Head of caudate nucleus (tissue), 42 donors: ENCODE results near the gene ATAD3B.
"Not testable (repeated sequence)": the region's sequence is repeated elsewhere in the genome, so short reads cannot be mapped to it uniquely, and the experiment has no call there.

Experiments used
- DNase-seq, 42 donors: peaks; one replicate each; pipeline versions ENCODE4 v3.0.0 to v3.0.0-alpha.2; 2020 to 2021; ENCODE audit warnings: mixed read lengths in 7 of 42
- intact Hi-C: fragments of 100-400 bp; cut with DNase I; formaldehyde crosslinking; loops from one replicate; pipeline ENCODE4 v1.15.0; 2022

The ATAD3B gene

GRCh38 chr1:1468196-1468985, 3.2 kb upstream of the ATAD3B start:
- DNase-seq, intact Hi-C loops: not testable (repeated sequence)

- intact Hi-C loops = no loop called here
- DNase-seq = peak in 13 of 42 donors; percentile 3 to 44 (median 15)
Measured at GRCh38 chr1:1470626-1471388, 758 bp upstream of the ATAD3B start.

DNA sequence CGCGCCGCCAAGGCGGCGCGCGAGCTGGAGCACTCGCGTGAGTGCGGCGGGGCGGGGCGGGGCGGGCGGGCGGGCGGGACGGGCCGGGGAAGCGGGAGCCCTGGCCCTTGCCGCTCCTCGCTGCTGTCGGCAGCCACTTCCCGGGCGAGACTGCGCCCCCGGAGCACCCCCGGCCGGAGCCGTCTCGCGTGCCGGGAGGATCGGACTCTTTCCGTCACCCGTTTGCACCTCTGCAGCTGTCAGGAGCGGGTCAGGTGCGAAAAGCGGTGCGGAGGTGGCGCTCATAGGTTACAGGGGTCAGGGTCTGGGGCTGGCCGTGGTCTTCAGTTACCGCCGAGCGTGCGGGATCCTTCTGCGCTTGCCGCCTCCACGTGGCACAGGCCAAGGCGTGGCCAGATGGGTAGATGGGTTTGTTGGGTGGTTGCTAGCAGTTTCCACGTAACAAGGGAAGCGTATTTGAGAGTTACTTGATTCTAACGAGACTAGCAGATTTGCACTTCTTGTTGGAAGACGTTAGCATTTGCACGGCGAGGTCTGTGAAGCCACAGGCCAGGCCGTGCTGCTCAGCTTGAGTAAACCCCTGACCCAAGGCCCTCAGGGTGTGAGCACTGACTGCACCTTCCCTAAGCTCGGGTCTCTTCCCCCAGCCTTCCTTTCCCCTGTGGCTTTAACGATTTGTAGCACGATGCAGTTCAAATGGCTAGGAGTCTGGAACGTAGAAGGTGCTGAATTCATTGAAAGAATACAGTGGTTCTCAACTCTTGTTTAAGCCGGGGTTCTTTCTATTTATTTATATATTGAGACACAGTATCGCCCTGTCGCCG, 700 bp downstream of the ATAD3B start:
- DNase-seq, intact Hi-C loops: not testable (repeated sequence)

GRCh38 chr1:1476011-1476410, 4.4 kb downstream of the ATAD3B start:
- intact Hi-C loops, DNase-seq: not testable (repeated sequence)

GRCh38 chr1:1477206-1477605, 5.6 kb downstream of the ATAD3B start:
- intact Hi-C loops = no loop called here
- DNase-seq = no peak

GRCh38 chr1:1479547-1480487, 8.3 kb downstream of the ATAD3B start:
- DNase-seq = no peak
- intact Hi-C loops = no loop called here

DNA sequence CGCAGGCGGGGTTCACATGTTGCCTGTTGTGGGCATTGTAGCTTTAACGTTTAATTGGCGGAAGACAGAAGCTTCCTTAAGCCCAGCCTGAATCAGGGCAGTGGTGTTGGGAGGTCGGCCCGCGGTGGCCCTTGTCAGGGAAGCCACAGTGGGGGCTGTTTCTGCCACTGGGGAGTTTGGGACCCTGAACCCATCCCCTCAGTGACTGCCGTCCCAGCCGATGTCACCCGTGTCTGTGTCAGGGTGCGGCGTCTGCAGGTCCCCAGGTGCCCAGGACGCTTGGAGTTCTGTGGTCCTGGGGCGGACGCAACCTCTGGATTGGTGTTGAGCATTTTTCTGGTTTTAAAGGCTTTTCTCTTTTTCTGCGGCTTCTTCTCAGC, 8.9 kb downstream of the ATAD3B start:
- intact Hi-C loops, DNase-seq: not testable (repeated sequence)

DNA sequence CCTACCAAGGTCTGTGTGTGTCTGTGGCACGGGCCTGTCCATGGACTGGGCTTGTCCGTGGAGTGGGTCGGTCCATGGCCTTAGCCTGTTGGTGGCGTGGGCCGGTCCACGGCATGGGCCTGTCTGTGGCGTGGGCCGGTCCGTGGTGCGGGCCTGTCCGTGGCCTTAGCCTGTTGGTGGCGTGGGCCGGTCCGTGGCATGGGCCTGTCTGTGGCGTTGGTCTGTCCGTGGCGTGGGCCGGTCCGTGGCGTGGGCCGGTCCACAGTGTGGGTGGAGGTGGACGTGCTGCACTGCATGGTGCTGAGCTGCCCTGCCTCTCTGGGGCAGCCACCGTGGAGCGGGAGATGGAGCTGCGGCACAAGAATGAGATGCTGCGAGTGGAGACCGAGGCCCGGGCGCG, 10.2 kb downstream of the ATAD3B start:
- intact Hi-C loops = not testable (repeated sequence)

GRCh38 chr1:1482856-1483255, 11.3 kb downstream of the ATAD3B start:
- intact Hi-C loops = no loop called here

More for the DNA sequence above, 10.2 kb downstream of the ATAD3B start:
- DNase-seq = not testable (repeated sequence)

GRCh38 chr1:1483714-1484113, 12.1 kb downstream of the ATAD3B start:
- DNase-seq = no peak
- intact Hi-C loops = no loop called here

More at GRCh38 chr1:1482856-1483255, 11.3 kb downstream of the ATAD3B start:
- DNase-seq = no peak

DNA sequence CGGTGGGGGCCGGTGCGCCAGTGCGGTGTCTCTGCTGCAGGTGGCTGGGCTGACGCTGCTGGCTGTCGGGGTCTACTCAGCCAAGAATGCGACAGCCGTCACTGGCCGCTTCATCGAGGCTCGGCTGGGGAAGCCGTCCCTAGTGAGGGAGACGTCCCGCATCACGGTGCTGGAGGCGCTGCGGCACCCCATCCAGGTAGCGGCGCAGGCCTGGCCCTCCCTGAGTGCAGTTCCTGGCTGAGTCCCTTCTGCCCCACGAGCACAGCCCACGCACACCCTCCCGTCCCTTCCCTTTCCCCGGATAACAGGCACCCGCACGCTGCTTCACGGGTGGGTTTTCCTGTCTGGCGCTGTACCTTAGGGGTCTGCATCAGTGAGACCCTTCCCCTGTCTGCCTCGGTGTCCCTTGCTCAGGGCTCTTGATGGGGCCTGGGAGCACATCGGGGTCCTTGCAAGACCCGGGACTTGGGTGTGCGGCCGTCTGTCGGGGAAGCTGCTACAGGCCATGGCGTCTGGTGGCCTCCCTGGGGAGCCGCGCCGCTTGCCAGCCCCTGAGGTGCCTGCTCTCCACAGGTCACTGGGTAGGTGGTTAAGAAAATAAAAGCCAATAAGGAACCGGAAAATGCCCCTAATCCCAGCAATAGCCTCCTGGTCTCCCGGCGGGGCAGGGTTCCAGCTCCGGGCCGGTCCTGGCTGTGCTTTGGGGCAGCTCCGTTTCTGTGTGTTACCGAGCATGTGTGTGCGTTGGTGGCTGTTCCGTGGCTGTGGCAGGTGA, 13.6 kb downstream of the ATAD3B start:
- intact Hi-C loops, DNase-seq: not testable (repeated sequence)

GRCh38 chr1:1485755-1486317, 14.3 kb downstream of the ATAD3B start:
- intact Hi-C loops = not testable (repeated sequence)
- DNase-seq = peak in 2 of 42 donors; percentile 10 to 18

GRCh38 chr1:1487701-1488100, 16.1 kb downstream of the ATAD3B start:
- intact Hi-C loops = no loop called here
- no peak for DNase-seq

- intact Hi-C loops = no loop called here
- no peak for DNase-seq
Measured at GRCh38 chr1:1489231-1489630, 17.7 kb downstream of the ATAD3B start.

GRCh38 chr1:1489861-1490260, 18.3 kb downstream of the ATAD3B start:
- intact Hi-C loops = no loop called here
- DNase-seq = no peak

GRCh38 chr1:1490633-1491230, 19.2 kb downstream of the ATAD3B start:
- intact Hi-C loops = no loop called here
- no peak for DNase-seq

DNA sequence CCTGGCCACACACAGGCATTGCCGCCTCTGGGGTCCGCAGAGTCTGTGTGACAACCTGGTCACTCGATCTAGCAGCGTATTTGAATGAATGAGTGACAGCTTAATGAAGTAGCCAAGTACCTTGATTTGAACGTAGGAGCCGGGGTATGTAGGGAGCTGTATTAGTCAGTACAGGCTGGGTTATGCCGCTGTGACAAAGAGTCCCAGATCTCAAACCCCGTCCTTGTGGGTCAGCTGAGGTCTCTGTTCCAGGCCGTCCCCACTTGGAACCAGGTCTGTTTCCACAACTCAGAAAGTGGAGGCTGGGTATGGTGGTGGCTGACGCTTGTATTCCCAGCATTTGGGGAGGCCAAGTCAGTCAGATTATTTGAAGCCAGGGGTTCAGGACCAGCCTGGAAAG, 20.0 kb downstream of the ATAD3B start:
- DNase-seq = no peak
- intact Hi-C loops = no loop called here
